ENCODE data around the gene TIMM10.

Gene TIMM10

GRCh38 chr11:57502376-57502775, 28.2 kb downstream of the TIMM10 start:
- DNase-seq, result no peak

- DNase-seq, result no peak
These were observed 28.6 kb downstream of the TIMM10 start for GRCh38 chr11:57501953-57502352.

- no peak for DNase-seq
These were observed 29.6 kb downstream of the TIMM10 start for GRCh38 chr11:57500926-57501325.

GRCh38 chr11:57500515-57500914, 30.0 kb downstream of the TIMM10 start:
- no peak for DNase-seq

GRCh38 chr11:57499983-57500461, 30.5 kb downstream of the TIMM10 start:
- DNase-seq, result no peak

- DNase-seq, result no peak
These were observed 31.1 kb downstream of the TIMM10 start for GRCh38 chr11:57499413-57499982.

- no peak for DNase-seq
These were observed 32.0 kb downstream of the TIMM10 start for GRCh38 chr11:57498540-57498939.

GRCh38 chr11:57497303-57498247, 33.0 kb downstream of the TIMM10 start:
- DNase-seq, result no peak

GRCh38 chr11:57496109-57496820, 34.3 kb downstream of the TIMM10 start:
- no peak for DNase-seq

GRCh38 chr11:57493507-57494503, 36.7 kb downstream of the TIMM10 start:
- peak; percentile 92 for DNase-seq

- peak; percentile 80 for DNase-seq
These were observed 39.0 kb downstream of the TIMM10 start for GRCh38 chr11:57491371-57492061.

GRCh38 chr11:57490456-57491248, 39.9 kb downstream of the TIMM10 start:
- no peak for DNase-seq

GRCh38 chr11:57487920-57488659, 42.5 kb downstream of the TIMM10 start:
- DNase-seq, result no peak

- no peak for DNase-seq
These were observed 43.4 kb downstream of the TIMM10 start for GRCh38 chr11:57487021-57487778.

GRCh38 chr11:57485217-57485990, 45.1 kb downstream of the TIMM10 start:
- no peak for DNase-seq

- no peak for DNase-seq
These were observed 46.3 kb downstream of the TIMM10 start for GRCh38 chr11:57484141-57484710.

- DNase-seq, result no peak
These were observed 47.0 kb downstream of the TIMM10 start for GRCh38 chr11:57483562-57483918.
